HEK293 (cell line): ENCODE results near the gene FAM168A.

Source experiments
- CTCF ChIA-PET: fragments of 350-600 bp; formaldehyde crosslinking; extraction: SDS; loops from one replicate; lab custom pipeline; 2021; ENCODE audit warnings: antibody characterized with exemption; lab: Yijun Ruan, JAX
- POLR2A ChIA-PET: fragments of 300-600 bp; formaldehyde crosslinking; extraction: SDS; loops from one replicate; lab custom pipeline; 2020; ENCODE audit warnings: antibody characterized with exemption, inconsistent platforms; lab: Yijun Ruan, JAX
- H3K27ac ChIP-seq: fragments of 200-500 bp; sonication (Bioruptor generic); 2 replicates; pipeline ENCODE4 v1.5.1; 2014; ENCODE audit warnings: low read depth, low read length, control low read depth, inconsistent platforms; ENCODE audit errors: extremely low read depth
- H3K36me3 ChIP-seq, 2 experiments: fragments of 200-500 bp in 1 of 2; sonication (Bioruptor generic) in 1 of 2; 1 replicate in 1 of 2; 2 replicates in 1 of 2; pipeline ENCODE4 v1.5.1; 2014 to 2017; ENCODE audit warnings: inconsistent platforms in 2 of 2, low read length in 2 of 2; ENCODE audit not compliant: control insufficient read depth in 2 of 2, insufficient read depth in 1 of 2
- H3K4me1 ChIP-seq: fragments of 200-500 bp; sonication (Bioruptor generic); 2 replicates; pipeline ENCODE4 v1.5.1; 2014; ENCODE audit warnings: mild to moderate bottlenecking, low read length, inconsistent platforms; ENCODE audit not compliant: control insufficient read depth, insufficient read depth
- H3K4me3 ChIP-seq: 2 replicates; pipeline ENCODE4 v1.5.1; 2011; ENCODE audit warnings: low read depth, mild to moderate bottlenecking, control low read depth, low read length, moderate library complexity
- H3K9me3 ChIP-seq: fragments of 200-500 bp; sonication (Bioruptor generic); 2 replicates; pipeline ENCODE4 v1.5.1; 2014; ENCODE audit warnings: low read depth, low read length, inconsistent platforms; ENCODE audit not compliant: control insufficient read depth, insufficient read depth
- EGR2 ChIP-seq: fragments of 450-650 bp; formaldehyde crosslinking; IDR thresholded peaks from 2 replicates; pipeline ENCODE4 v1.5.1; 2016; ENCODE audit warnings: low read depth, missing biosample characterization, missing genetic modification characterization
- PRDM6 ChIP-seq: fragments of 450-650 bp; formaldehyde crosslinking; IDR thresholded peaks from 2 replicates; pipeline ENCODE4 v1.5.1; 2017; ENCODE audit warnings: missing biosample characterization, missing genetic modification characterization
- RBAK ChIP-seq: fragments of 450-650 bp; formaldehyde crosslinking; IDR thresholded peaks from 2 replicates; pipeline ENCODE4 v1.5.1; 2016; ENCODE audit warnings: missing biosample characterization, missing genetic modification characterization
- WT1 ChIP-seq: fragments of 450-650 bp; formaldehyde crosslinking; IDR thresholded peaks from 2 replicates; pipeline ENCODE4 v1.5.1; 2016; ENCODE audit warnings: missing biosample characterization, missing genetic modification characterization
- ZBTB17 ChIP-seq: fragments of 450-650 bp; formaldehyde crosslinking; IDR thresholded peaks from 2 replicates; pipeline ENCODE4 v1.5.1; 2016; ENCODE audit warnings: missing biosample characterization, missing genetic modification characterization
- ZBTB48 ChIP-seq: fragments of 450-650 bp; formaldehyde crosslinking; IDR thresholded peaks from 2 replicates; pipeline ENCODE4 v1.5.1; 2016; ENCODE audit warnings: missing biosample characterization, missing genetic modification characterization
- ZFHX2 ChIP-seq: fragments of 450-650 bp; formaldehyde crosslinking; conservative IDR thresholded peaks from 2 replicates; pipeline ENCODE4 v1.5.1; 2016; ENCODE audit warnings: missing biosample characterization, missing genetic modification characterization
- ZNF157 ChIP-seq: fragments of 450-650 bp; formaldehyde crosslinking; IDR thresholded peaks from 2 replicates; pipeline ENCODE4 v1.5.1; 2016; ENCODE audit warnings: missing biosample characterization, missing genetic modification characterization
- ZNF16 ChIP-seq: fragments of 450-650 bp; formaldehyde crosslinking; IDR thresholded peaks from 2 replicates; pipeline ENCODE4 v1.5.1; 2016; ENCODE audit warnings: low read depth, missing biosample characterization, missing genetic modification characterization
- ZNF169 ChIP-seq: fragments of 450-650 bp; formaldehyde crosslinking; IDR thresholded peaks from 2 replicates; pipeline ENCODE4 v1.5.1; 2016; ENCODE audit warnings: missing biosample characterization, missing genetic modification characterization
- ZNF214 ChIP-seq: fragments of 450-650 bp; formaldehyde crosslinking; IDR thresholded peaks from 2 replicates; pipeline ENCODE4 v1.5.1; 2017; ENCODE audit warnings: missing biosample characterization, mild to moderate bottlenecking, missing genetic modification characterization, borderline replicate concordance
- ZNF223 ChIP-seq: fragments of 450-650 bp; formaldehyde crosslinking; IDR thresholded peaks from 2 replicates; pipeline ENCODE4 v1.5.1; 2016; ENCODE audit warnings: missing biosample characterization, missing genetic modification characterization
- ZNF24 ChIP-seq: fragments of 450-650 bp; formaldehyde crosslinking; IDR thresholded peaks from 2 replicates; pipeline ENCODE4 v1.5.1; 2016; ENCODE audit warnings: missing biosample characterization, missing genetic modification characterization
- ZNF302 ChIP-seq: fragments of 450-650 bp; formaldehyde crosslinking; IDR thresholded peaks from 2 replicates; pipeline ENCODE4 v1.5.1; 2016; ENCODE audit warnings: missing biosample characterization, missing genetic modification characterization, low read depth
- ZNF341 ChIP-seq: fragments of 450-650 bp; formaldehyde crosslinking; IDR thresholded peaks from 2 replicates; pipeline ENCODE4; 2016; ENCODE audit warnings: low read depth, missing biosample characterization, missing genetic modification characterization
- ZNF366 ChIP-seq: fragments of 450-650 bp; formaldehyde crosslinking; conservative IDR thresholded peaks from 2 replicates; pipeline ENCODE4 v1.5.1; 2016; ENCODE audit warnings: missing biosample characterization, missing genetic modification characterization
- ZNF558 ChIP-seq: fragments of 450-650 bp; formaldehyde crosslinking; IDR thresholded peaks from 2 replicates; pipeline ENCODE4 v1.5.1; 2016; ENCODE audit warnings: missing biosample characterization, missing genetic modification characterization
- ZNF585B ChIP-seq: fragments of 450-650 bp; formaldehyde crosslinking; IDR thresholded peaks from 2 replicates; pipeline ENCODE4 v1.5.1; 2016; ENCODE audit warnings: missing biosample characterization, missing genetic modification characterization
- ZNF596 ChIP-seq: fragments of 450-650 bp; IDR thresholded peaks from 2 replicates; pipeline ENCODE4 v1.5.0; 2018; ENCODE audit warnings: missing biosample characterization, mild to moderate bottlenecking, missing genetic modification characterization, moderate library complexity
- ZNF639 ChIP-seq: fragments of 450-650 bp; formaldehyde crosslinking; IDR thresholded peaks from 2 replicates; pipeline ENCODE4 v1.5.1; 2016; ENCODE audit warnings: missing biosample characterization, missing genetic modification characterization
- ZNF654 ChIP-seq: fragments of 450-650 bp; formaldehyde crosslinking; IDR thresholded peaks from 2 replicates; pipeline ENCODE4 v1.5.1; 2016; ENCODE audit warnings: low read depth, missing biosample characterization, missing genetic modification characterization
- ZNF768 ChIP-seq: fragments of 450-650 bp; formaldehyde crosslinking; IDR thresholded peaks from 2 replicates; pipeline ENCODE4 v1.5.1; 2018; ENCODE audit warnings: missing biosample characterization, mild to moderate bottlenecking, missing genetic modification characterization
- ZNF792 ChIP-seq: fragments of 450-650 bp; formaldehyde crosslinking; IDR thresholded peaks from 2 replicates; pipeline ENCODE4 v1.5.1; 2016; ENCODE audit warnings: missing biosample characterization, missing genetic modification characterization
- TF ChIP-seq, protein P1 (sequence below): fragments of 450-650 bp; formaldehyde crosslinking; IDR thresholded peaks from 2 replicates; pipeline ENCODE4 v1.5.1; 2016; ENCODE audit warnings: missing biosample characterization, missing genetic modification characterization
- TF ChIP-seq, protein P2 (sequence below): sonication (generic); formaldehyde crosslinking; IDR thresholded peaks from 2 replicates; pipeline ENCODE4 v1.8.1; 2022; ENCODE audit warnings: mild to moderate bottlenecking, moderate library complexity, missing genetic modification reagents
- TF ChIP-seq, protein P3 (sequence below): fragments of 450-650 bp; formaldehyde crosslinking; IDR thresholded peaks from 2 replicates; pipeline ENCODE4 v1.5.1; 2016; ENCODE audit warnings: missing biosample characterization, missing genetic modification characterization
- TF ChIP-seq, protein P4 (sequence below): fragments of 450-650 bp; formaldehyde crosslinking; IDR thresholded peaks from 2 replicates; pipeline ENCODE4 v1.5.1; 2017; ENCODE audit warnings: missing biosample characterization, missing genetic modification characterization
- TF ChIP-seq, protein P5 (sequence below): fragments of 450-650 bp; formaldehyde crosslinking; IDR thresholded peaks from 2 replicates; pipeline ENCODE4 v1.5.1; 2016; ENCODE audit warnings: missing biosample characterization, missing genetic modification characterization, borderline replicate concordance

Gene FAM168A

DNA sequence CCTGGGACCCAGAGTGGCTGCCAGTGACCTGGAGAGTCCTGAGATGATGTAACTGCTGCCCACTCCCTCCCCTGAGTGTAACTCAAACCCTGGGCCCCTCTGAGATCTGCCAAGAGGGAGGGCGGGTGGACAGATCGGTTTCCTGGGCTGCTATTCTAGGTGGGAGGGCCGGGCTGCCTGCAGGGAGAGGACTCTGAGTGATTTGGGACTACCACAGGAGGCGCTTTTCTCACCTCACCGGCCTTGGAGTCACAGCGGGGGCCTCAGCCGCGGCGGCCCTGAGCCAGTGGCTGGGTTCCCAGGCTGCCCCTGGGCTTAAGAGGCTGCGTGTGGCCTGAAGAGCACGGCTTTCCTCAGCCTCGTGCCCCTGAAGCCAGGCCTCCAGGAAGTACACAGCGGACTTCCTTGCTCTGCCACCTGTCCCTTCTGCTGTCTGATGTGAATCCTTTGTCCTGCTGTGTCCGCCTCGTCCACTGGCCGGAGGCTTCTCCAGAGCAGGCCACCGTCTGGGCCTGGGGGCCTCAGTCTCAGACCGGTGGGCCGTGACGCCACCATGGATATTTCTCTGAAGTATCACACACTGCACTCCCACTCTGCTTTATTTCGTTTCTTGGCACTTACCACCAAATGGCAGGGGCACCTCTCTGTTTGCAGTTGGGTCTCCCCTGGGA, 210.2 kb downstream of the FAM168A start:
- no peak overlapping the region for H3K27ac ChIP-seq
- H3K9me3 ChIP-seq, result no peaks in the 10 kb centered on the region
- ChIA-PET POLR2A (no interaction called here), CTCF (interaction anchor here (1.8 to 8.4 kb wide), 2 partner anchors 37 to 81 kb away, joined by 6 to 61 read pairs; no protein-coding TSS in a partner anchor)
- H3K4me1 ChIP-seq, result peaks cover 11% of the 10 kb centered on the region; the same call in 1 of the 2 replicates
- no peak overlapping the region for H3K4me3 ChIP-seq
- peaks cover 0 to 31% of the 10 kb centered on the region in 2 experiments; a peak in 1 of 3 replicates for H3K36me3 ChIP-seq
- TF ChIP-seq RBAK (no peak), ZNF169 (no peak), EGR2 (tag by site-specific recombination) (peak; percentile 70), ZNF24 (tag by site-specific recombination) (no peak), ZNF157 (no peak), ZNF558 (tag by site-specific recombination) (no peak), ZNF366 (tag by site-specific recombination) (no peak), ZNF768 (tag by site-specific recombination) (no peak), ZNF654 (tag by site-specific recombination) (no peak), ZFHX2 (tag by site-specific recombination) (peak; percentile 69), ZNF16 (tag by site-specific recombination) (no peak), ZBTB17 (peak; percentile 65), WT1 (tag by site-specific recombination) (peak; percentile 47; the same call in 1 of the 2 replicates), ZNF639 (tag by site-specific recombination) (no peak), ZBTB48 (tag by site-specific recombination) (no peak), ZNF596 (tag by site-specific recombination) (no peak), ZNF341 (peak; percentile 80), ZNF302 (tag by site-specific recombination) (no peak), PRDM6 (tag by site-specific recombination) (no peak), ZNF585B (tag by site-specific recombination) (no peak), ZNF223 (no peak), ZNF214 (no peak), ZNF792 (tag by site-specific recombination) (no peak)
- TF ChIP-seq, protein P1, sequence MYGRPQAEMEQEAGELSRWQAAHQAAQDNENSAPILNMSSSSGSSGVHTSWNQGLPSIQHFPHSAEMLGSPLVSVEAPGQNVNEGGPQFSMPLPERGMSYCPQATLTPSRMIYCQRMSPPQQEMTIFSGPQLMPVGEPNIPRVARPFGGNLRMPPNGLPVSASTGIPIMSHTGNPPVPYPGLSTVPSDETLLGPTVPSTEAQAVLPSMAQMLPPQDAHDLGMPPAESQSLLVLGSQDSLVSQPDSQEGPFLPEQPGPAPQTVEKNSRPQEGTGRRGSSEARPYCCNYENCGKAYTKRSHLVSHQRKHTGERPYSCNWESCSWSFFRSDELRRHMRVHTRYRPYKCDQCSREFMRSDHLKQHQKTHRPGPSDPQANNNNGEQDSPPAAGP, result 0 out of 2 replicates have a peak, but pooled peaks have one; percentile 56
- TF ChIP-seq, protein P2, sequence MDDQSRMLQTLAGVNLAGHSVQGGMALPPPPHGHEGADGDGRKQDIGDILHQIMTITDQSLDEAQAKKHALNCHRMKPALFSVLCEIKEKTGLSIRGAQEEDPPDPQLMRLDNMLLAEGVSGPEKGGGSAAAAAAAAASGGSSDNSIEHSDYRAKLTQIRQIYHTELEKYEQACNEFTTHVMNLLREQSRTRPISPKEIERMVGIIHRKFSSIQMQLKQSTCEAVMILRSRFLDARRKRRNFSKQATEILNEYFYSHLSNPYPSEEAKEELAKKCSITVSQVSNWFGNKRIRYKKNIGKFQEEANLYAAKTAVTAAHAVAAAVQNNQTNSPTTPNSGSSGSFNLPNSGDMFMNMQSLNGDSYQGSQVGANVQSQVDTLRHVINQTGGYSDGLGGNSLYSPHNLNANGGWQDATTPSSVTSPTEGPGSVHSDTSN (CRISPR knock-in tag), result no peak
- TF ChIP-seq, protein P3, sequence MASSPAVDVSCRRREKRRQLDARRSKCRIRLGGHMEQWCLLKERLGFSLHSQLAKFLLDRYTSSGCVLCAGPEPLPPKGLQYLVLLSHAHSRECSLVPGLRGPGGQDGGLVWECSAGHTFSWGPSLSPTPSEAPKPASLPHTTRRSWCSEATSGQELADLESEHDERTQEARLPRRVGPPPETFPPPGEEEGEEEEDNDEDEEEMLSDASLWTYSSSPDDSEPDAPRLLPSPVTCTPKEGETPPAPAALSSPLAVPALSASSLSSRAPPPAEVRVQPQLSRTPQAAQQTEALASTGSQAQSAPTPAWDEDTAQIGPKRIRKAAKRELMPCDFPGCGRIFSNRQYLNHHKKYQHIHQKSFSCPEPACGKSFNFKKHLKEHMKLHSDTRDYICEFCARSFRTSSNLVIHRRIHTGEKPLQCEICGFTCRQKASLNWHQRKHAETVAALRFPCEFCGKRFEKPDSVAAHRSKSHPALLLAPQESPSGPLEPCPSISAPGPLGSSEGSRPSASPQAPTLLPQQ (tag by site-specific recombination), result no peak
- TF ChIP-seq, protein P4, sequence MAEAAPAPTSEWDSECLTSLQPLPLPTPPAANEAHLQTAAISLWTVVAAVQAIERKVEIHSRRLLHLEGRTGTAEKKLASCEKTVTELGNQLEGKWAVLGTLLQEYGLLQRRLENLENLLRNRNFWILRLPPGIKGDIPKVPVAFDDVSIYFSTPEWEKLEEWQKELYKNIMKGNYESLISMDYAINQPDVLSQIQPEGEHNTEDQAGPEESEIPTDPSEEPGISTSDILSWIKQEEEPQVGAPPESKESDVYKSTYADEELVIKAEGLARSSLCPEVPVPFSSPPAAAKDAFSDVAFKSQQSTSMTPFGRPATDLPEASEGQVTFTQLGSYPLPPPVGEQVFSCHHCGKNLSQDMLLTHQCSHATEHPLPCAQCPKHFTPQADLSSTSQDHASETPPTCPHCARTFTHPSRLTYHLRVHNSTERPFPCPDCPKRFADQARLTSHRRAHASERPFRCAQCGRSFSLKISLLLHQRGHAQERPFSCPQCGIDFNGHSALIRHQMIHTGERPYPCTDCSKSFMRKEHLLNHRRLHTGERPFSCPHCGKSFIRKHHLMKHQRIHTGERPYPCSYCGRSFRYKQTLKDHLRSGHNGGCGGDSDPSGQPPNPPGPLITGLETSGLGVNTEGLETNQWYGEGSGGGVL (tag by site-specific recombination), result no peak
- TF ChIP-seq, protein P5, sequence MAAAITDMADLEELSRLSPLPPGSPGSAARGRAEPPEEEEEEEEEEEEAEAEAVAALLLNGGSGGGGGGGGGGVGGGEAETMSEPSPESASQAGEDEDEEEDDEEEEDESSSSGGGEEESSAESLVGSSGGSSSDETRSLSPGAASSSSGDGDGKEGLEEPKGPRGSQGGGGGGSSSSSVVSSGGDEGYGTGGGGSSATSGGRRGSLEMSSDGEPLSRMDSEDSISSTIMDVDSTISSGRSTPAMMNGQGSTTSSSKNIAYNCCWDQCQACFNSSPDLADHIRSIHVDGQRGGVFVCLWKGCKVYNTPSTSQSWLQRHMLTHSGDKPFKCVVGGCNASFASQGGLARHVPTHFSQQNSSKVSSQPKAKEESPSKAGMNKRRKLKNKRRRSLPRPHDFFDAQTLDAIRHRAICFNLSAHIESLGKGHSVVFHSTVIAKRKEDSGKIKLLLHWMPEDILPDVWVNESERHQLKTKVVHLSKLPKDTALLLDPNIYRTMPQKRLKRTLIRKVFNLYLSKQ (tag by site-specific recombination), result no peak
